SK-N-SH treated with all-trans-retinoic acid at 6 μM for 48 hours (cell line): ENCODE results near the gene GMNC.

ENCODE experiments used
- ATAC-seq: fragments of 200-7000 bp; cut with Tn5 transposase; 3 replicates; pipeline ENCODE4 v1.9.1; 2020; ENCODE audit warnings: mild to moderate bottlenecking, moderate library complexity
- ARNTL ChIP-seq: fragments of 450-650 bp; formaldehyde crosslinking; IDR thresholded peaks from 2 replicates; pipeline ENCODE4 v1.5.0; 2020; ENCODE audit warnings: low read depth, mild to moderate bottlenecking, moderate library complexity, borderline replicate concordance
- BACH2 ChIP-seq: fragments of 250-450 bp; sonication (Bioruptor Pico); IDR thresholded peaks from 2 replicates; pipeline ENCODE4 v1.9.0; 2021; ENCODE audit warnings: mild to moderate bottlenecking, borderline replicate concordance
- CSDC2 ChIP-seq: fragments of 250-450 bp; sonication (Bioruptor Pico); IDR thresholded peaks from 2 replicates; pipeline ENCODE4 v1.5.0; 2020; ENCODE audit warnings: mild to moderate bottlenecking, moderate library complexity
- ESRRG ChIP-seq: fragments of 250-450 bp; sonication (Bioruptor Pico); IDR thresholded peaks from 2 replicates; pipeline ENCODE4 v1.6.1; 2021; ENCODE audit warnings: mild to moderate bottlenecking
- GLIS3 ChIP-seq: fragments of 250-450 bp; sonication (Bioruptor Pico); IDR thresholded peaks from 2 replicates; pipeline ENCODE4 v1.5.0; 2020; ENCODE audit warnings: mild to moderate bottlenecking, moderate library complexity
- ISL1 ChIP-seq: fragments of 250-450 bp; sonication (Bioruptor Pico); IDR thresholded peaks from 2 replicates; pipeline ENCODE4 v2.1.2; 2022; ENCODE audit warnings: mild to moderate bottlenecking, moderate library complexity
- OSR1 ChIP-seq: fragments of 250-450 bp; sonication (Bioruptor Pico); IDR thresholded peaks from 2 replicates; pipeline ENCODE4 v1.8.0; 2022; ENCODE audit warnings: moderate library complexity, mild to moderate bottlenecking, inconsistent platforms
- PPARA ChIP-seq: fragments of 250-450 bp; sonication (Bioruptor Pico); IDR thresholded peaks from 2 replicates; pipeline ENCODE4 v1.5.0; 2020; ENCODE audit warnings: mild to moderate bottlenecking, borderline replicate concordance
- RARB ChIP-seq: fragments of 250-450 bp; sonication (Bioruptor Pico); IDR thresholded peaks from 2 replicates; pipeline ENCODE4 v1.8.0; 2021; ENCODE audit warnings: mild to moderate bottlenecking, moderate library complexity
- SNAI2 ChIP-seq: fragments of 250-450 bp; sonication (Bioruptor Pico); IDR thresholded peaks from 2 replicates; pipeline ENCODE4 v1.5.0; 2020; ENCODE audit warnings: mild to moderate bottlenecking, moderate library complexity
- TCF4 ChIP-seq: fragments of 250-450 bp; sonication (Bioruptor Pico); IDR thresholded peaks from 2 replicates; pipeline ENCODE4 v1.8.0; 2021; ENCODE audit warnings: mild to moderate bottlenecking, moderate library complexity, borderline replicate concordance
- TOX ChIP-seq: fragments of 250-450 bp; sonication (Bioruptor Pico); IDR thresholded peaks from 2 replicates; pipeline ENCODE4 v1.8.0; 2021; ENCODE audit warnings: mild to moderate bottlenecking, moderate library complexity, borderline replicate concordance
- ZC3H10 ChIP-seq: fragments of 250-450 bp; sonication (Bioruptor Pico); IDR thresholded peaks from 2 replicates; pipeline ENCODE4 v1.5.1; 2021; ENCODE audit warnings: mild to moderate bottlenecking, moderate library complexity
- ZFP3 ChIP-seq: fragments of 250-450 bp; sonication (Bioruptor Pico); IDR thresholded peaks from 2 replicates; pipeline ENCODE4 v1.5.0; 2020; ENCODE audit warnings: mild to moderate bottlenecking, moderate library complexity
- ZFP30 ChIP-seq: fragments of 450-650 bp; formaldehyde crosslinking; IDR thresholded peaks from 2 replicates; pipeline ENCODE4 v1.5.0; 2022; ENCODE audit warnings: mild to moderate bottlenecking, moderate library complexity
- ZNF565 ChIP-seq: fragments of 450-650 bp; formaldehyde crosslinking; conservative IDR thresholded peaks from 2 replicates; pipeline ENCODE4 v1.5.0; 2020; ENCODE audit warnings: low read depth, mild to moderate bottlenecking, moderate library complexity
- ZNF70 ChIP-seq: fragments of 450-650 bp; formaldehyde crosslinking; IDR thresholded peaks from 2 replicates; pipeline ENCODE4 v1.5.0; 2020; ENCODE audit warnings: mild to moderate bottlenecking, moderate library complexity
- ZNF8 ChIP-seq: fragments of 450-650 bp; formaldehyde crosslinking; IDR thresholded peaks from 2 replicates; pipeline ENCODE4 v1.5.0; 2020; ENCODE audit warnings: mild to moderate bottlenecking, moderate library complexity
- TF ChIP-seq, protein P1 (sequence below): fragments of 250-450 bp; sonication (Bioruptor Pico); IDR thresholded peaks from 2 replicates; pipeline ENCODE4 v1.5.1; 2021; ENCODE audit warnings: mild to moderate bottlenecking, moderate library complexity
- TF ChIP-seq, protein P2 (sequence below): fragments of 250-450 bp; sonication (Bioruptor Pico); IDR thresholded peaks from 2 replicates; pipeline ENCODE4 v1.5.1; 2020; ENCODE audit warnings: low read depth, mild to moderate bottlenecking, moderate library complexity
- TF ChIP-seq, protein P3 (sequence below): fragments of 250-450 bp; sonication (Bioruptor Pico); IDR thresholded peaks from 2 replicates; pipeline ENCODE4 v1.8.0; 2021; ENCODE audit warnings: low read depth, mild to moderate bottlenecking, moderate library complexity, borderline replicate concordance
- TF ChIP-seq, protein P4 (sequence below): fragments of 250-450 bp; sonication (Bioruptor Pico); IDR thresholded peaks from 2 replicates; pipeline ENCODE4 v1.5.0; 2020; ENCODE audit warnings: mild to moderate bottlenecking, moderate library complexity
- TF ChIP-seq, protein P5 (sequence below): fragments of 250-450 bp; sonication (Bioruptor Pico); IDR thresholded peaks from 2 replicates; pipeline ENCODE4 v1.8.0; 2020; ENCODE audit warnings: mild to moderate bottlenecking, moderate library complexity, borderline replicate concordance

Gene GMNC

DNA sequence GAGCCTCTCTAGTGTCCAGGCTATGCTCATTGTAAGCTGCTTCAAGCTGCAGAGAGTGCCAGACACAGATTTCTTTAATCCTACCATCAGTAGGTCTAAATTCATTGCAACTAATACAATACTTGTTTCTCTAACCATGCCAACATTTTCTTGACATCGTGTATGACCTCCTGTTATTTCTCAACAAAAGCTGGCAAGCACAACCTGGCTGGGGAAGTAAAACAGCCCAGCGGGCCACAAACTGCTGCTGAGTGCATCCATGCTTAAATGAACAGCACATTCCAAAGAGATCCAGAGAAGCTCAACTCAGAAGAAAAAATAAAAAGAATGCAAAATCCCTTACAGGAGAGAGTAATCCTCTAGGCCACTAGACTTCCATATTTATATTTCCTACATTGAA is 36.5 kb downstream of the GMNC start:
- no peak for ATAC-seq
- TF ChIP-seq SNAI2 (CRISPR knock-in tag) (no peak), CSDC2 (CRISPR knock-in tag) (no peak), BACH2 (CRISPR knock-in tag) (no peak), ZNF8 (no peak), ZNF565 (CRISPR knock-in tag) (no peak), TCF4 (CRISPR knock-in tag) (no peak), ZNF70 (no peak), ZC3H10 (CRISPR knock-in tag) (no peak), ZFP30 (CRISPR knock-in tag) (no peak), ESRRG (CRISPR knock-in tag) (no peak), GLIS3 (no peak), ARNTL (CRISPR knock-in tag) (no peak), OSR1 (CRISPR knock-in tag) (no peak), RARB (CRISPR knock-in tag) (no peak), ZFP3 (CRISPR knock-in tag) (no peak)
- TF ChIP-seq, protein P1, sequence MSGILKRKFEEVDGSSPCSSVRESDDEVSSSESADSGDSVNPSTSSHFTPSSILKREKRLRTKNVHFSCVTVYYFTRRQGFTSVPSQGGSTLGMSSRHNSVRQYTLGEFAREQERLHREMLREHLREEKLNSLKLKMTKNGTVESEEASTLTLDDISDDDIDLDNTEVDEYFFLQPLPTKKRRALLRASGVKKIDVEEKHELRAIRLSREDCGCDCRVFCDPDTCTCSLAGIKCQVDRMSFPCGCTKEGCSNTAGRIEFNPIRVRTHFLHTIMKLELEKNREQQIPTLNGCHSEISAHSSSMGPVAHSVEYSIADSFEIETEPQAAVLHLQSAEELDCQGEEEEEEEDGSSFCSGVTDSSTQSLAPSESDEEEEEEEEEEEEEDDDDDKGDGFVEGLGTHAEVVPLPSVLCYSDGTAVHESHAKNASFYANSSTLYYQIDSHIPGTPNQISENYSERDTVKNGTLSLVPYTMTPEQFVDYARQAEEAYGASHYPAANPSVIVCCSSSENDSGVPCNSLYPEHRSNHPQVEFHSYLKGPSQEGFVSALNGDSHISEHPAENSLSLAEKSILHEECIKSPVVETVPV (CRISPR knock-in tag), result no peak
- TF ChIP-seq, protein P2, sequence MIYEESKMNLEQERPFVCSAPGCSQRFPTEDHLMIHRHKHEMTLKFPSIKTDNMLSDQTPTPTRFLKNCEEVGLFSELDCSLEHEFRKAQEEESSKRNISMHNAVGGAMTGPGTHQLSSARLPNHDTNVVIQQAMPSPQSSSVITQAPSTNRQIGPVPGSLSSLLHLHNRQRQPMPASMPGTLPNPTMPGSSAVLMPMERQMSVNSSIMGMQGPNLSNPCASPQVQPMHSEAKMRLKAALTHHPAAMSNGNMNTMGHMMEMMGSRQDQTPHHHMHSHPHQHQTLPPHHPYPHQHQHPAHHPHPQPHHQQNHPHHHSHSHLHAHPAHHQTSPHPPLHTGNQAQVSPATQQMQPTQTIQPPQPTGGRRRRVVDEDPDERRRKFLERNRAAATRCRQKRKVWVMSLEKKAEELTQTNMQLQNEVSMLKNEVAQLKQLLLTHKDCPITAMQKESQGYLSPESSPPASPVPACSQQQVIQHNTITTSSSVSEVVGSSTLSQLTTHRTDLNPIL (CRISPR knock-in tag), result no peak
- TF ChIP-seq, protein P3, sequence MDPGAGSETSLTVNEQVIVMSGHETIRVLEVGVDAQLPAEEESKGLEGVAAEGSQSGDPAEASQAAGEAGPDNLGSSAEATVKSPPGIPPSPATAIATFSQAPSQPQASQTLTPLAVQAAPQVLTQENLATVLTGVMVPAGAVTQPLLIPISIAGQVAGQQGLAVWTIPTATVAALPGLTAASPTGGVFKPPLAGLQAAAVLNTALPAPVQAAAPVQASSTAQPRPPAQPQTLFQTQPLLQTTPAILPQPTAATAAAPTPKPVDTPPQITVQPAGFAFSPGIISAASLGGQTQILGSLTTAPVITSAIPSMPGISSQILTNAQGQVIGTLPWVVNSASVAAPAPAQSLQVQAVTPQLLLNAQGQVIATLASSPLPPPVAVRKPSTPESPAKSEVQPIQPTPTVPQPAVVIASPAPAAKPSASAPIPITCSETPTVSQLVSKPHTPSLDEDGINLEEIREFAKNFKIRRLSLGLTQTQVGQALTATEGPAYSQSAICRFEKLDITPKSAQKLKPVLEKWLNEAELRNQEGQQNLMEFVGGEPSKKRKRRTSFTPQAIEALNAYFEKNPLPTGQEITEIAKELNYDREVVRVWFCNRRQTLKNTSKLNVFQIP (CRISPR knock-in tag), result no peak
- TF ChIP-seq, protein P4, sequence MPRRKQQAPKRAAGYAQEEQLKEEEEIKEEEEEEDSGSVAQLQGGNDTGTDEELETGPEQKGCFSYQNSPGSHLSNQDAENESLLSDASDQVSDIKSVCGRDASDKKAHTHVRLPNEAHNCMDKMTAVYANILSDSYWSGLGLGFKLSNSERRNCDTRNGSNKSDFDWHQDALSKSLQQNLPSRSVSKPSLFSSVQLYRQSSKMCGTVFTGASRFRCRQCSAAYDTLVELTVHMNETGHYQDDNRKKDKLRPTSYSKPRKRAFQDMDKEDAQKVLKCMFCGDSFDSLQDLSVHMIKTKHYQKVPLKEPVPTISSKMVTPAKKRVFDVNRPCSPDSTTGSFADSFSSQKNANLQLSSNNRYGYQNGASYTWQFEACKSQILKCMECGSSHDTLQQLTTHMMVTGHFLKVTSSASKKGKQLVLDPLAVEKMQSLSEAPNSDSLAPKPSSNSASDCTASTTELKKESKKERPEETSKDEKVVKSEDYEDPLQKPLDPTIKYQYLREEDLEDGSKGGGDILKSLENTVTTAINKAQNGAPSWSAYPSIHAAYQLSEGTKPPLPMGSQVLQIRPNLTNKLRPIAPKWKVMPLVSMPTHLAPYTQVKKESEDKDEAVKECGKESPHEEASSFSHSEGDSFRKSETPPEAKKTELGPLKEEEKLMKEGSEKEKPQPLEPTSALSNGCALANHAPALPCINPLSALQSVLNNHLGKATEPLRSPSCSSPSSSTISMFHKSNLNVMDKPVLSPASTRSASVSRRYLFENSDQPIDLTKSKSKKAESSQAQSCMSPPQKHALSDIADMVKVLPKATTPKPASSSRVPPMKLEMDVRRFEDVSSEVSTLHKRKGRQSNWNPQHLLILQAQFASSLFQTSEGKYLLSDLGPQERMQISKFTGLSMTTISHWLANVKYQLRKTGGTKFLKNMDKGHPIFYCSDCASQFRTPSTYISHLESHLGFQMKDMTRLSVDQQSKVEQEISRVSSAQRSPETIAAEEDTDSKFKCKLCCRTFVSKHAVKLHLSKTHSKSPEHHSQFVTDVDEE (CRISPR knock-in tag), result no peak

DNA sequence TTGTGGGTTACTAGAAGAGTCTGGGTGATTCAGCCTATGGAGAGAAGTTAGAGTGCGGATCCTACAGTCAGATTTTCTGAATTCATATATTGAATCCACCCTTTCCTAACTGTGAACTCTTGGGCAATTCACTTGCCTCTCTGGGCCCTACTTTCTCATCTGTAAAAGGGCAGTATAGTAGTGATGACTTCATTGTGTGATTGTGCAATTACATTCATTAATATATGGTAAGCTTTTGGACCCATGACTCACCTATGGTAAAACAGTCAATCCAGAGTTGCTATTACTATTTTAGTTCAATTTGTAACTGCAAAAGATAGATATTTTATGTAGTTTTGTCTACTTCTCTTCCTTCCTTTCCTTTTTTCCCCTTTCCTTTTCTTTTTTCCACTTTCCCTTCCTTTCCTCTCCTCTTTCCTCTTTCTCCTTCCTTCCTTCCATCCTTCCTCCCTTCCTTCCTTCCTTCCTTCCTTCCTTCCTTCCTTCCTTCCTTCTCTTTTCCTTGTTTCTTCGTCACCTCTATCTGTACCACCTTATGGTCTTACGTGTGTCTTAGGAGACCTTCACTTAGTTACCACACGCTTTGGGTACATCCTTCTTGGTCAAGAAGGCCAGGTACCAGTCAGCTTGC is 37.0 kb downstream of the GMNC start:
- no peak for ATAC-seq
- TF ChIP-seq ARNTL (CRISPR knock-in tag), result no peak
- TF ChIP-seq, protein P3 (CRISPR knock-in tag), result no peak
- TF ChIP-seq TCF4 (CRISPR knock-in tag), result no peak
- TF ChIP-seq, protein P5, sequence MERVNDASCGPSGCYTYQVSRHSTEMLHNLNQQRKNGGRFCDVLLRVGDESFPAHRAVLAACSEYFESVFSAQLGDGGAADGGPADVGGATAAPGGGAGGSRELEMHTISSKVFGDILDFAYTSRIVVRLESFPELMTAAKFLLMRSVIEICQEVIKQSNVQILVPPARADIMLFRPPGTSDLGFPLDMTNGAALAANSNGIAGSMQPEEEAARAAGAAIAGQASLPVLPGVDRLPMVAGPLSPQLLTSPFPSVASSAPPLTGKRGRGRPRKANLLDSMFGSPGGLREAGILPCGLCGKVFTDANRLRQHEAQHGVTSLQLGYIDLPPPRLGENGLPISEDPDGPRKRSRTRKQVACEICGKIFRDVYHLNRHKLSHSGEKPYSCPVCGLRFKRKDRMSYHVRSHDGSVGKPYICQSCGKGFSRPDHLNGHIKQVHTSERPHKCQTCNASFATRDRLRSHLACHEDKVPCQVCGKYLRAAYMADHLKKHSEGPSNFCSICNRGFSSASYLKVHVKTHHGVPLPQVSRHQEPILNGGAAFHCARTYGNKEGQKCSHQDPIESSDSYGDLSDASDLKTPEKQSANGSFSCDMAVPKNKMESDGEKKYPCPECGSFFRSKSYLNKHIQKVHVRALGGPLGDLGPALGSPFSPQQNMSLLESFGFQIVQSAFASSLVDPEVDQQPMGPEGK, result no peak
- TF ChIP-seq SNAI2 (CRISPR knock-in tag), result no peak
- TF ChIP-seq ESRRG (CRISPR knock-in tag), result no peak
- TF ChIP-seq, protein P2 (CRISPR knock-in tag), result no peak
- no peak for TF ChIP-seq PPARA (CRISPR knock-in tag)
- no peak for TF ChIP-seq GLIS3
- no peak for TF ChIP-seq ZNF8
- TF ChIP-seq TOX (CRISPR knock-in tag), result no peak
- TF ChIP-seq ISL1 (CRISPR knock-in tag), result no peak
- TF ChIP-seq BACH2 (CRISPR knock-in tag), result no peak
- no peak for TF ChIP-seq ZFP3 (CRISPR knock-in tag)
- no peak for TF ChIP-seq RARB (CRISPR knock-in tag)
- no peak for TF ChIP-seq ZFP30 (CRISPR knock-in tag)
- TF ChIP-seq, protein P1 (CRISPR knock-in tag), result no peak
- TF ChIP-seq ZC3H10 (CRISPR knock-in tag), result no peak
